NOMO-1 treated with DMSO at 0.1 percent for 48 hours (cell line): ENCODE data around the gene PTS.
A peak's percentile ranks its signal among the peaks of the same experiment; 100 is the strongest.
"Not testable (repeated sequence)": the region's sequence is repeated elsewhere in the genome, so short reads cannot be mapped to it uniquely, and the experiment has no call there.

Experiments used
- DNase-seq: peaks from one replicate; lab custom pipeline; 2025; ENCODE audit not compliant: unreplicated experiment; lab: John Stamatoyannopoulos, UW

PTS gene

DNA sequence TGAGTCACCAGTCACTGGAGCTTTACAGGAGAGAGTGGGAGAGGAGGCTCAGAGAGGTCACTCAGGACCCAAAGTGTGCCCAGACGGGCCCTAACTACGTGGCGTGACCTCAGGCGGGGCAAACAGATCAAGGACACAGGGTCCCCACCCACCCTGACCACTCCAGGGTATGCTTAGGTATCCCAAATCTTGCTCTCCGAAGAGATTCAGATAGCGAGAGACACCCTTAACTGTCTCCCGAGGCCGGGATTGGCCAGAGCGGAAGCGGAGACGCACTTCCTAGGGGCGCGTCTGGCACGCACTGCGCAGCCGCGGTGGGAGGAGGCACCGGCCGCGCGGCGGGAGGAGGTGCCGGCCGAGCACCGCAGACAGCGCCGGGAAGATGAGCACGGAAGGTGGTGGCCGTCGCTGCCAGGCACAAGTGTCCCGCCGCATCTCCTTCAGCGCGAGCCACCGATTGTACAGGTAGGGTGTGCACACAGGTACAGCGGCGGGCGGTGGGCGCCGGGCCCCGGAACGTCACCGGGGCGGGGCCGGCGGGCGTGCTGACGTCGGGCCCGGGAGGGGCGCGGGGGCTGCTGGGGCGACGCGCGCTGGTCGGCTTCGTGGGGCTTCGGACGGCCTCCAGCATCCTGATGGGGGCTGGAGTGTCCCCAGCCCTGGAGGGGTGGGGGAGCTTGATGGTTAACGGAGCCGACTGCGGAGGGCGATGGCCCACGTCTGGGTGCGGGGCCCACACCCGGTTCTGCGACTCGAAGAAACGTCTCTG, at the start of gene PTS:
PTS (plus strand) TSS at position 367 of the 769 bp plus-strand sequence; CDS start at position 383, 16 bp downstream.
- peak; percentile 85 for DNase-seq

DNA sequence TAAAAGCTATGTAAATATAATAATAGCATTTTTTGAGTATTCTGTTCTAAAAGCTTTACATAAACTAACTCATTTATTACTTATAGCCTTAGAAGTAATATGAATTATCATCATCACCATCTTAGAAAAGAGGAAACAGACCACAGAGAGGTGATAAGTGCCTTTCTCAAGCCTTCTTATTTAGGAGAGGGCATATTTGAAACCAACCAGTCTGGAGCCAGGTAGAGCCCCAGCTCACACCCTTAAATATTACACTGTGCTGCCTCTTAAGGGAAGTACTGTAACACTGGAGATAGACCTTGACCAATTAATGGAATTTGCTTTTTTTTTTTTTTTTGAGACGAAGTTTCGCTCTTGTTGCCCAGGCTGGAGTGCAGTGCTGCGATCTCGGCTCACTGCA, 48.6 kb upstream of the PTS start:
- no peak for DNase-seq

DNA sequence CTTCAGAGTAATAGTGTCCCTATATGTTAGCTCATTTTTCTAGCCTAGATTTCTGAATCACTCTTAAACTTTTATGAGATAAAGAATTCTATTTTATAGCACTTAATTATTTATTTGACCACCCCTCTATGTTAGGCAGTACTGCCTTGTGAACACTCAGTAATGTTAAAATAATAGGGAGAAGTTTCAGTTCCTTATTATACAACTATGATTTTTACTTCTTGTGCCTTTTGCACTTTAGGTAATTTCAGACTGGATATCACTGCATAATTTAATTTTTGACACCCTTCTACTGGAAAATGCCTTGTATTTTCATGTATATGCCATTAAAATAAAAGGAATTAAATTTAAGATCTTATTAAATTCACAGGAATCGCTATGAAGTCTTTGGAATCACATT, 47.8 kb upstream of the PTS start:
- peak; percentile 31 for DNase-seq

DNA sequence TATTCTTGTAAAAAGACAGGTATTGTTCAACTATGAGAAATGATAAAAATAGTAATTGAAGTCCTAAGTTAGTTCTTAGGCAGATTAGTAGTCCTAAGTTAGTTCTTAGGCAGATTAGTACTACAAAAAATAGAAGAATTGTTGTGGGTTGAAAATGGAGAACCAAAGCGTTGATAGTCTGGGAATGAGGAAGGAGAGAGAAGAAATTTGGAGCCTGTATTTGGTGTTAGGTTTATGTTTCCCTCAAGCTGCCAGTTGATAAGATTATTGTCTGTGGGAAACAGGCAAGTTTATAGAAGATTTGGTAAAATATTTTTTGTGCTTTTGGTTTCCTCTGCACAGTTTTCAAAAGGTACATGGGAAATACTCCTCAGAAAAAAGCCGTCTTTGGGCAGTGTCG, 47.3 kb upstream of the PTS start:
- DNase-seq: no peak

DNA sequence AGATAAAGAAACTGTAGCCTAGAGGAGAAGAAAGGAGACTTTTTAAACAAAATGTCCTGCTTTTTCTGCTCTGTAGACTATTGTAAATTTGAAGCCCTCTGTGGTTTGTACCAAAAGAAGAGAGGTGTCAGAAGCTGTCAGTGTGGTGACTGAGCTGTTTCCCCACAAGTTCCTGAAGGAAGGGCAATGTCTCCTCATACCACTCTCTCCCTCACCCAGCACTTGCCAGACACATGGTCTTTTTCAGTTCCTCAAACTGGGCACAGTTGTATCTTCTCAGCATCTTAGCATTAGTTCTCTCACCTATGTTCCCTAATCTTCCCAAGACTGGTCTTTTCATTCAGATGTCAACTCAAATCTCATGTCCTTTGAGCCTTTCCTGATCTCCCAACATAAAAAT, 46.6 kb upstream of the PTS start:
- DNase-seq: peak; percentile 88

DNA sequence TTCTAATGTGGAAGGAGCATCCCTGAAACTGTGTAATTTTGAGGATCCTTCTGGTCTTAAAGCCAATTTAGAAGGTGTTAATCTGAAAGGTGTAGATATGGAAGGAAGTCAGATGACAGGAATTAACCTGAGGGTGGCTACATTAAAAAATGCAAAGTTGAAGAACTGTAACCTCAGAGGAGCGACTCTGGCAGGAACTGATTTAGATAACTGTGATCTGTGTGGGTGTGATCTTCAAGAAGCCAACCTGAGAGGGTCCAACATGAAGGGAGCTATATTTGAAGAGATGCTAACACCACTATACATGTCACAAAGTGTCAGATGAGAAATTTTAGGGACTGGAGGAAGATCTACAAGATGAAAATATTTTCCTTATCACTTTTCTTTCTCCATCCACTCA, 43.4 kb upstream of the PTS start:
- no peak for DNase-seq

DNA sequence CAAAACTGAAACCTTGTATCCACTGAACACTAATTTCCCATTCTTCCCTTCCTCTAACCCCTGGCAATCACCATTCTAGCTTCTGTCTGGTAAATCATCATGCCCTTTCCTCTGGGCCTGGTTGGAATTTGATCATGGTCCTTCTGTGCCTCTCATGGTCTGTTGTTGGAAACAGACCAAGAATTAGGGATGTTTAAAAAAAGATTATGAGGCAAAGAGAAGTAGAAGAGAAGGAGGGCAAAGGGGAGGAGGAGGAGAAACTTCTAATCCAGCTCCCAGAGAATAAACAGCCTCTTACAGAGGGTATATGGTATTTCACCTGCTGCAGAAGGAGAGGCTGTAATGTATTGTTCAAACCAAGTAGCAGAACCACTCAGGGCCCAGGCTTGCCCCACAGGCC, 40.3 kb upstream of the PTS start:
- DNase-seq: no peak

DNA sequence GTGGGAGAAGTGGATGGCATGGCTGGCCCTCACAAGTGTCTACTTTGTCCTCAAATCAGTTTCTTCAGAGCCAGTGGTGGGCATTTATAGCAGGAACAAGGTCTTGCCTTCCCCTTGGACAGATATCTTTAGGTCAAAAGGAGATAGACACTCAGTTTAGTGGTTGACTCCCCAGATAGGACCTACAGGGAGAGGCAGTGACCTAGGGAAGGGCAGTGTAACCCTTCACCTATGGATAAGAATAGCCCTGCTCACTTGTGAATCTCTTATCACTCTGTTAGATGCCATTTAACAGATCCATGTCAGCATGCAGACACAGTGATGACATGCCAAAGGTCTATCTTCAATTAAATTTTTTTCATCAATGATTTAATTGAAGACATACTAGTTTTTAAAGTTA, 39.9 kb upstream of the PTS start:
- DNase-seq: no peak

DNA sequence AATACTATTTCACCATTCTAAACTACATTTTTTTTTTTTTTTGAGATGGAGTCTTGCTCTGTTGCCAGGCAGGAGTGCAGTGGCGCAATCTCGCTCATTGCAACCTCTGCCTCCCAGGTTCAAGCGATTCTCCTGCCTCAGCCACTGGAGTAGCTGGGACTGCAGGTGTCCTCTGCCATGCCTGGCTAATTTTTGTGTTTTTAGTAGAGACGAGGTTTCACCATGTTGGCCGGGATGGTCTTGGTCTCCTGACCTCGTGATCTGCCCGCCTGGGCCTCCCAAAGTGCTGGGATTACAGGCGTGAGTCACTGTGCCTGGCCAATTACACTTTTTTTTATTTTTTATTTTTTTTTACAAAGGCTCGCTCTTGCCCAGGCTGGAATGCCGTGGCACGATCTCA, 31.1 kb upstream of the PTS start:
- DNase-seq: not testable (repeated sequence)

DNA sequence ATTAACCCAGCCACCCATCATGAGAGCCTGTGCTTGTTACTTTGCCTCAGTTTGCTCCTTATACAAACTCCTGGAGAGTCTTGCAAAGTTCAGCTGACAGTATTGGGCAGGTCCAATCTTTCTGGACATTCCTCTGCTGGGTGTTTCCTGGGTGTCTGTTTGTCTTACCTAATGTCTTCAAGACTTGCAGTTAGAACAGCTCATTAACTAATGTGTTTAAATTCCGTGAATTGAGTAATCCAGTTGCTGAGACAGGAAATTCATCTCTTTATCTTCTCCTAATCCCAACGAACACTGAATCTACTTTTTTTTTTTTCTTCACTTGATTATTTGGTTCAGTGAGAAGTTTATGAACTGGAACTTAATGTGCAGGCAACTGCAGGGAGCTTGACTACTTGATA, 30.3 kb upstream of the PTS start:
- no peak for DNase-seq

DNA sequence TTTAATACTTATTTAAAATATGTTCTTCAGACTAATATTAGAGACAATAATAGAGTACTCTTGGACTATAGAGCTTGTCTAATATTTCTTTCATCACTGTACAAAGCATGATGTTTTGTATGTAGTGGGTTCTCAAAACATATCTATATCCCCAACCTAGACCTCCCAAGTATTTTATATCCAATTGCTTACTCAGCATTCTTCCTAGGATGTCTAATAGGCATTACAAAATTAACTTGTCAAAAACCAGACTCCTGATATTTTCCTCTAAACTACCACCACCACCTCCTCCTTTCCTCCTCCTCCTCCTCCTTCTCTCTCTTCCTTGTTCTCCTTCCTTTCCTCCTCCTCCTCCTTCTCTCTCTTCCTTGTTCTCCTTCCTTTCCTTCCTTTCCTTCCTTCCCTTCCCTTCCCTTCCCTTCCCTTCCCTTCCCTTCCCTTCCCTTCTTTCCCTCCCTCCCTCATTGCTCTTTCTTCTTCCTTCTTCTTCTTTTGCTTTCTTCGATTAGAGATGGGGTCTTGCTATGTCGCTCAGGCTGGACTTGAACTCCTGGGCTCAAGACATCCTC, 29.6 kb upstream of the PTS start:
- DNase-seq: no peak

DNA sequence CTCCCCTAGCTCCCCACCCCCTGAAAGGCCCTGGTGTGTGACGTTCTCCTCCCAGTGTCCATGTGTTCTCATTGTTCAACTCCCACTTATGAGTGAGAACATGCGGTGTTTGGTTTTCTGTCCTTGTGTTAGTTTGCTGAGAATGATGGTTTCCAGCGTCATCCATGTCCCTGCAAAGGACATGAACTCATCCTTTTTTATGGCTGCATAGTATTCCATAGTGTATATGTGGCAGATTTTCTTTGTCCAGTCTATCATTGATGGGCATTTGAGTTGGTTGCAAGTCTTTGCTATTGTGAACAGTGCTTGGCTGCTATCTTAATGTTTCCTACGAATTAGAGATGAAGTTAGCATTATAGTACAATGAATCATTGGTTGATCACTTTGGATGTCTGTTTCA, 27.1 kb upstream of the PTS start:
- DNase-seq: not testable (repeated sequence)

DNA sequence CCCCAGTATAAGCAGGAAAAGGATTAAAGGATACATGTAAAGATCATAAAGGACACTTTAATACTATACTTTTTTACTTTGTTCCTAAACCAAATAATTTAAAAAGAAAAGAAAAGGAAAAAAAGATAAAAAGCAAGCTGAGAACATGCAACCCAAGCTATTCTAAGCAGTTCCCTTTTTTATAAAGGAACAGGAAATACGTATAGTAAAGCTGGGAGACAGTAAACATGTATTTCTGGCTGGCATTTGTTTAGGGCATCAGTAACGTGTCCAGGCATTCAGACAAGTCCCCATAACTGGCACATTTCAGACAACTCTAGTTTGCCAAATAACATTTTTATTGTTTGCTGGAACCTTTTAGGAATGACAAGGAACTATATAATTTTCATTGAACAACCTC, 26.0 kb upstream of the PTS start:
- DNase-seq: peak; percentile 43

DNA sequence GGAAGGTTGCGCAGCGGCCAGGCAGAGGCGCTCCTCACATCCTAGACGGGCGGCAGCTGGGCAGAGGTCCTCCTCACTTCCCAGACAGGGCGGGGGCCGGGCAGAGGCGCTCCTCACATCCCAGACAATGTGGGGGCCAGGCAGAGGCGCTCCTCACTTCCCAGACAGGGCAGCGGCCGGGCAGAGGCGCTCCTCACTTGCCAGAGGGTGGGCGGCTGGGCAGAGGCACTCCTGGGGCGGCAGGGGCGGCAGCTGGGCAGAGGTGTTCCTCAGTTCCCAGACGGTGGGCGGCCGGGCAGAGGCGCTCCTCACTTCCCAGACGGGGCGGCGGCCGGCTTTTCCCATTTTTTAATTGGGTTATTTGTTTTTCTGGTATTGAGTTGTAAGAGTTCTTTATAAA, 20.2 kb upstream of the PTS start:
- DNase-seq: no peak

DNA sequence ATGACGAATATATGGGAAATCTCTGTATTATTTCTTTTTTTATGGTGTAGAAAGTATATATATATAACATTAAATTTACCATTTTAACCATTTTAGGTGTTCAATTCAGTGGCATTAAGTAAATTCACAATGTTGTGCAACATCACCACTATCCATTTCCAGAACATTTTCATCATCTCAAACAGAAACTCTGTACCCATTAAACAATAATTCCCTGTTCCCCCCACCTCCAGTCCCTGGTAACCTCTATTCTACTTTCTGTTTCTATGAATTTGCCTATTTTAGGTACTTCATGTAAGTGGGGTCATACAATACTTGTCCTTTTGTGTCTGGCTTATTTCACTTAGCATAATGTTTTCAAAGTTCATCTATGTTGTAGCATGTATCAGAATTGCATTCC, 15.3 kb upstream of the PTS start:
- DNase-seq: no peak

DNA sequence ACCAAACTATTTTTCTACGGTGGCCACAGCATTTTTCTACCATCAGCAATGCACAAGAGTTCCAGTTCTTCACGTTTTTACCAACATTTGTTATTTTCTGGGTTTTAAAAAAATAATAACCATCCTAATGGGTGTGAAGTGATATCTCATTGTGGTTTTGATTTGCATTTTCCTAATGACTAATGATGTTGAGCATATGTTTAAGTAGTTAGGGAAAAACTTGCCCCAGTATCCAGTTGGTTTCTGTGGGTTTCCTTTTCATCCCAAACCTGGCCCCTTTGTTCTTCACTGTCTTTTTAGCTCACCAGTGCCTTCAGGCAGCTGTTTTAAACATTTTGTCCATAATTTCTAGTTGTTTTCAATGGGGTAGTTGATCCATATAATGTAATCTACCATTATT, 14.7 kb upstream of the PTS start:
- peak; percentile 12 for DNase-seq

DNA sequence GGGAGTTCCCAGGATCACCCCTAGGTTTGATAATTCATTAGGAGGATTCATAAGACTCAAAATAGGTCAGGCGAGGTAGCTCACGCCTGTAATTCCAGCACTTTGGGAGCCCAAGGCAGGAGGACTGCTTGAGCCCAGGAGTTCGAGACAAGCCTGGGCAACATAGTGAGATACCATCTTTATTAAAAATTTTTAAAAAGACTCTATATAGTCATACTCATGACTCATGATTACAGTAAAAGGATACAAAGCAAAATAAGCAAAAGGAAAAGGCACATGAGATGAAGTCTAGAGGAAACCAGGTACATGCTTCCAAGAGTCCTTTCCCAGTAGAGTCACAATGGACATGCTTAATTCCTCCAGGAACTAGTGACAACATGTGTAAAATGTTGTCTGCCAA, 13.9 kb upstream of the PTS start:
- DNase-seq: no peak

DNA sequence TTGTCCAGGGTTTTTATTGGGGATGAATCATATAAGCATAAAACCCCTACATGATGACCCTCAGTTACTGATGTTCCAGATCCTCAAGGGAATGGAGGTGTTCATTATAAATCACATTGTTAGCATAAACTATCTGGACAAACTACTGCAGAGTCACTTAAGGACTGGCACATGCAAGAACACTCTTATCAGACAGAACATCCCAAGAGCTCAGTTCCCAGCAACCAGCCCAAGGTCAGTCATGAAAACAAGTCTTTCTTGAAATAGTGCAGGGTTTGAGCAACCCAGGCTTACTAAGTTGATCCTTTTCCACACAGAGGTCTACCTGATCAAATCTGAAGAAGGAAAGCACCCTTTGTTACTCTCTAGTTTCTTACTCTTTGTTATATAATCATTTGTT, 13.5 kb upstream of the PTS start:
- no peak for DNase-seq

DNA sequence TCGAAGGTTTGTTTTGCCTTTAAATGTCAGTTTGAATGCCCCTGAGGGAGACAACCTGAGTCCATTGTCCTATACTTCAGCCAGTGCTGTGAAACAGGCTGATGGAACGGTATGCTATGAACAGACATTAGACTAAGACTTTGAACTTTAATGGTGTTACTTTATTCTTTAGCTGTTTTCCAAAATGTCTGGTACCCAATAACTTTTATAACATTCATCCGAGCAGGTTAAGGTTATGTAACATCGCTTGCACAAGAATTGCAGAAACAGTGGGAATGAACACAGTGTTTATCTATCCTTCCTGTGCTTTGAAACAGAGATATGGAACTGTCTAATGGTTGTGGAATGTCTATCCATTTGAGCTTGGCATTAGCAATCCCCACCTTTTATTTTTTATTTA, 12.5 kb upstream of the PTS start:
- no peak for DNase-seq

DNA sequence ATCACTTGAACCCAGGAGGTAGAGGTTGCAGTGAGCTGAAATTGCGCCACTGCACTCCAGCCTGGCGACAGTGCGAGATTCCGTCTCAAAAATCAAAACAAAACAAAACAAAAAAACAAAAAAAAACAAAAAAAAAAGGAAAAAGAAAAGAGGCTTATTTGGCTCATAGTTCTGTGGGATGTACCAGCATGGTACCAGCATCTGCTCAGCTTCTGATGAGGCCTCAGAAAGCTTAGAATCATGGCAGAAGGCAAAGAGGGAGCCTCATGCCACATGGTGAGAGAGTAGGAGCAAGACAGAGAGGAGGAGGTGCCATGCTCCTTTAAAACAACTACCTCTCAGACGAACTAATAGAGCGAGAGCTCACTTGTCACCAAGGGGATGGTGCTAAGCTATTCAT, 10.6 kb upstream of the PTS start:
- DNase-seq: no peak

DNA sequence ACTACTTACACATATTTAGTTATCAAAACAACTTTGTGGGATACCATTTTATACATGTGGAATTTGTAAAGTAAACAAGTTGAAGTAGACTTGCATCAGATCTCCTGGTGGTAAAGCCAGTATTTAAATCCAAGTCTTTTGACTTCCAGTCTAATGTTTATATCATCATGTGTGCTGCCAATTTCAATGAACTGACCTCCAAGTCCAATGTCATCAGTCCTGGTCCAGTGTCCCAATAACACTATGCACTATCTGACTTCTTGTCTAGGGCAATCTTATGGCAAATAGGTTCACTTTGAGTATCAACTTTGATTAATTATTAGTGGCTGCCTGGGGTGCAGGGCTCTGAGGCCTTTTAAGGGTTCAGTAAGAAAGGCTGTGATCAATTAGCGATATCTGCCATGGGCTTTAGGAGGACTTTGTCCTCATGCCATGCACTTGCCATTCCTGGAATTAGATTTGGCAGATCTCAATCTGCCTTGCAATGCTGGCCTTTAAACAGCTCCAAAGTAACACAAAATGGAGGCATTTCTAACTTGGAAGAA, 9.6 kb upstream of the PTS start:
- no peak for DNase-seq

DNA sequence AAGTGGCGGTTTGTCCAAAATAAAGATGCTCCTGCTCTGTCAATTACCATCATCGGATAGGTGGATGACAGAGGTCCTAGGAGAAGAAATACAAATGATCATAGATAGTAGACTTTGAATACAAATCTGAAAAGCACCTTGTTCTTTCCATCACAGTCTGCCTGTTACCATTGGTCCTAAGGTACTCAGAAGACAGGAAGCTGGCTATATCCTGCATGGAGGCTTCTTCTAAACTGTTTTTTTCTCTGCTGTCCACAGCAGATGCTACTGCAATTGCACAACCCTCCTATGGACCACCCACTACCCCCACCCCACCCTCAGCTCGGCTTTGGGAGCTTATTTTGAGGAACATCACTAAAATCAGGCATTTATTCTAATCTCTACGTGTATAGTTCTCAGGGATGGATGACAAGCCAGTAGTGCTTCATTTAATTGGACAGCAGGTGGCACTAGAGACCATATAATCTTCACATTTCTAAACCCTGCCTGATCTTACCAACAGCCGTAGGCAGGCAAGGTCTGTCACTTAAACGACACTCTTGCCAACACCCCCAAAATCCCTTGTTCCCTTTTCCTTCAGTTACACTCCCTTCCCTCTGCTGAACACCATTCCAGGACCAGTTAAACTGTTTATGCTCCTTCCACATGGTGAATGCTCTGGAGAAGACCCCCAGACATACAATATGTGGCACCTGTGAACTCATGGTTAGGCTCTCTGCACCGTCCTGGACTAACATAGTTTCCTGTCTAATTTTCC, 6.6 kb upstream of the PTS start:
- DNase-seq: peak; percentile 78
